CD14-positive monocyte (primary cell): ENCODE data around the gene OR2C1. TPM values are rescaled to one million over a fixed set of nuclear protein-coding genes. Genes with fewer than 3 reads are reported as not detected.

ENCODE experiments used
- DNase-seq, 3 donors: peaks; one replicate each; pipeline ENCODE4 v3.0.0-alpha.2; 2011 to 2022
- H2AFZ ChIP-seq: 2 replicates; pipeline ENCODE4 v1.6.0; 2012; ENCODE audit warnings: mild to moderate bottlenecking, low read depth, low read length, inconsistent platforms; ENCODE audit not compliant: insufficient read depth, poor library complexity, severe bottlenecking
- H3K27ac ChIP-seq, 2 donors: 1 replicate in 1 of 2; 2 replicates in 1 of 2; pipeline ENCODE4 v1.5.1; 2012 to 2013; ENCODE audit warnings: low read length in 2 of 2, control low read depth in 1 of 2, inconsistent platforms in 1 of 2, low read depth in 1 of 2, mild to moderate bottlenecking in 1 of 2
- H3K27me3 ChIP-seq, 2 donors: one replicate each; pipeline versions ENCODE4 v1.6.0 to v1.6.1; 2011 to 2013; ENCODE audit warnings: low read length in 2 of 2; ENCODE audit not compliant: control insufficient read depth in 2 of 2, insufficient read depth in 2 of 2
- H3K36me3 ChIP-seq, 2 donors: replicated peaks in 1 of 2; 1 replicate in 1 of 2; 2 replicates in 1 of 2; pipeline versions ENCODE4 v1.5.1 to v1.6.1; 2012 to 2013; ENCODE audit warnings: low read length in 2 of 2, control low read depth in 1 of 2, inconsistent platforms in 1 of 2, mild to moderate bottlenecking in 1 of 2; ENCODE audit not compliant: insufficient read depth in 2 of 2, control insufficient read depth in 1 of 2
- H3K4me1 ChIP-seq, 2 donors: 1 replicate in 1 of 2; 2 replicates in 1 of 2; pipeline versions ENCODE4 v1.5.1 to v1.6.1; 2012 to 2013; ENCODE audit warnings: low read length in 2 of 2, control low read depth in 1 of 2, inconsistent platforms in 1 of 2, mild to moderate bottlenecking in 1 of 2, moderate library complexity in 1 of 2; ENCODE audit not compliant: insufficient read depth in 2 of 2, control insufficient read depth in 1 of 2
- H3K4me2 ChIP-seq: replicated peaks from 2 replicates; pipeline ENCODE3; 2012; ENCODE audit warnings: low read length, moderate library complexity, mild to moderate bottlenecking; ENCODE audit not compliant: poor library complexity, severe bottlenecking; ENCODE audit errors: extremely low read depth
- H3K4me3 ChIP-seq, 3 experiments: fragments of 200-600 bp in 1 of 3; sonication (generic) in 1 of 3; replicated peaks in 1 of 3; 1 replicate in 2 of 3; 2 replicates in 1 of 3; pipeline ENCODE4 v1.5.1; 2011 to 2013; ENCODE audit warnings: low read length in 3 of 3, mild to moderate bottlenecking in 3 of 3, control low read depth in 2 of 3, low read depth in 2 of 3, inconsistent platforms in 1 of 3, moderate library complexity in 1 of 3
- H3K79me2 ChIP-seq: 2 replicates; pipeline ENCODE4 v1.6.0; 2012; ENCODE audit warnings: mild to moderate bottlenecking, control low read depth, inconsistent platforms, low read length, moderate library complexity; ENCODE audit not compliant: insufficient read depth
- H3K9ac ChIP-seq: 2 replicates; pipeline ENCODE4 v1.6.0; 2017; ENCODE audit warnings: low read length, mild to moderate bottlenecking; ENCODE audit not compliant: insufficient read depth, poor library complexity, severe bottlenecking
- H3K9me3 ChIP-seq, 2 donors: replicated peaks in 1 of 2; 1 replicate in 1 of 2; 2 replicates in 1 of 2; pipeline versions ENCODE4 v1.5.1 to v1.6.1; 2012 to 2013; ENCODE audit warnings: low read length in 2 of 2, control low read depth in 1 of 2; ENCODE audit not compliant: control insufficient read depth in 1 of 2, insufficient read depth in 1 of 2
- H4K20me1 ChIP-seq: 2 replicates; pipeline ENCODE4 v1.6.0; 2012; ENCODE audit warnings: mild to moderate bottlenecking, low read length, control low read depth, moderate library complexity; ENCODE audit not compliant: insufficient read depth
- H3K27ac Mint-ChIP-seq, 7 donors: one replicate each; pipeline ENCODE4 v1.8.0; 2020; ENCODE audit warnings: mild to moderate bottlenecking in 7 of 7, mixed read lengths in 7 of 7, moderate library complexity in 6 of 7, inconsistent platforms in 2 of 7
- H3K27me3 Mint-ChIP-seq, 3 donors: one replicate each; pipeline ENCODE4 v1.8.0; 2021 to 2022; ENCODE audit warnings: low read depth in 3 of 3, mild to moderate bottlenecking in 3 of 3, mixed read lengths in 3 of 3, moderate library complexity in 3 of 3, inconsistent platforms in 1 of 3
- H3K36me3 Mint-ChIP-seq, 2 donors: one replicate each; pipeline ENCODE4 v1.8.0; 2020; ENCODE audit warnings: mixed read lengths in 2 of 2, inconsistent platforms in 1 of 2, mild to moderate bottlenecking in 1 of 2
- H3K4me1 Mint-ChIP-seq: one replicate; pipeline ENCODE4 v1.8.0; 2020; ENCODE audit warnings: mild to moderate bottlenecking, mixed read lengths
- H3K4me3 Mint-ChIP-seq, 2 donors: one replicate each; pipeline ENCODE4 v1.8.0; 2020; ENCODE audit warnings: mild to moderate bottlenecking in 2 of 2, mixed read lengths in 2 of 2, moderate library complexity in 1 of 2
- H3K9me3 Mint-ChIP-seq, 7 donors: one replicate each; pipeline ENCODE4 v1.8.0; 2020 to 2022; ENCODE audit warnings: mixed read lengths in 7 of 7, mild to moderate bottlenecking in 6 of 7, moderate library complexity in 6 of 7, inconsistent platforms in 2 of 7
- WGBS: methylation state at CpG from one replicate; pipeline ENCODE4 v1.1.5; 2013; ENCODE audit warnings: missing lambda C conversion rate; ENCODE audit not compliant: insufficient coverage; 5-methylcytosine and 5-hydroxymethylcytosine counted together
- intact Hi-C, 2 donors: fragments of 100-400 bp; cut with micrococcal nuclease; formaldehyde crosslinking; loops; one replicate each; pipeline versions ENCODE4 v1.15.0 to v1.15.1; 2023
- polyA plus RNA-seq, 3 donors: library from polyadenylated mRNA; depleted of rRNA in 1 of 3; unstranded in 2 of 3; stranded (reverse) in 1 of 3; fragments of 300-500 nt in 2 of 3; fragments of >200 nt in 1 of 3; fragmentation: Illumina TruSeq in 2 of 3; gene quantifications; 1 replicate in 2 of 3; 2 replicates in 1 of 3; pipeline ENCODE4 v1.2.3, GENCODE V29; 2012 to 2021
- TF ChIP-seq, protein P1 (sequence below): fragments of 200-600 bp; IDR thresholded peaks from one replicate; pipeline ENCODE4 v1.8.0; 2022; ENCODE audit warnings: antibody characterized with exemption, mild to moderate bottlenecking

OR2C1 gene
- polyA plus RNA-seq, 3 donors: 0.12 TPM; not detected in 2

DNA sequence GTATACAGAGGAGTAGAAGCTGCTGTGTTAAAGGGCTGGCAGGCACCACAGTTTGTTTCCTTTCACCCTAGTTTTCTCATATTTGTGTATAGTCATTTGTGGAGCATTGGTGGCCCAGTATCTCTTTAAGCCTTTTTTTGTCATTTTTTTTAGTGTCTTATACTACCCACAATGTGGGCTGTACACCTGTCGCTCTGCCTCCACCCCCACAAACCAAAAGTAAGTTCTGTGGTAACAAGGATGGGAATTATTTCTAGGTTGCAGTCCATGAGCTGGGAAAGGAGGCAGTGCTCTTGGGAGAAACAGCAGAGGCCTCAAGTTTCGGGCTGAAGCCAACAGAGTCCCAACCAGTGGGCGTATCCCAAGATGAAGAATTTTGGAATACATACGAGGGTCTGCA, 44.2 kb upstream of the OR2C1 start:
- Histone ChIP-seq H3K27ac (no peak overlapping the region), H3K9ac (no peak overlapping the region), H3K4me2 (no peak overlapping the region), H3K4me1 (peaks cover 0 to under 1% of the 10 kb centered on the region in 2 donors), H2AFZ (no peak overlapping the region), H3K36me3 (peaks cover 7 to 60% of the 10 kb centered on the region in 2 donors), H3K79me2 (peaks cover 14% of the 10 kb centered on the region), H4K20me1 (no peaks in the 10 kb centered on the region), H3K27me3 (no peaks in the 10 kb centered on the region), H3K4me3 (no peak overlapping the region), H3K9me3 (peaks cover 80 to 100% of the 10 kb centered on the region in 2 donors)
- no peak overlapping the region for H3K4me3 Mint-ChIP-seq
- peaks cover 40 to 60% of the 10 kb centered on the region in 2 donors for H3K36me3 Mint-ChIP-seq
- no peak overlapping the region for H3K27ac Mint-ChIP-seq
- H3K27me3 Mint-ChIP-seq: peaks cover 0 to 2% (median 1%) of the 10 kb centered on the region in 3 donors
- WGBS: 100% methylated on average over 2 of the region's 4 CpGs
- H3K9me3 Mint-ChIP-seq: peaks cover 67 to 99% (median 97%) of the 10 kb centered on the region in 7 donors
- intact Hi-C loops: loop anchor here in 1 of 2 donors (10.0 kb wide), 1 partner anchor 63 kb away; no protein-coding TSS in a partner anchor
- H3K4me1 Mint-ChIP-seq: no peaks in the 10 kb centered on the region
- DNase-seq: no peak
- TF ChIP-seq, protein P1, sequence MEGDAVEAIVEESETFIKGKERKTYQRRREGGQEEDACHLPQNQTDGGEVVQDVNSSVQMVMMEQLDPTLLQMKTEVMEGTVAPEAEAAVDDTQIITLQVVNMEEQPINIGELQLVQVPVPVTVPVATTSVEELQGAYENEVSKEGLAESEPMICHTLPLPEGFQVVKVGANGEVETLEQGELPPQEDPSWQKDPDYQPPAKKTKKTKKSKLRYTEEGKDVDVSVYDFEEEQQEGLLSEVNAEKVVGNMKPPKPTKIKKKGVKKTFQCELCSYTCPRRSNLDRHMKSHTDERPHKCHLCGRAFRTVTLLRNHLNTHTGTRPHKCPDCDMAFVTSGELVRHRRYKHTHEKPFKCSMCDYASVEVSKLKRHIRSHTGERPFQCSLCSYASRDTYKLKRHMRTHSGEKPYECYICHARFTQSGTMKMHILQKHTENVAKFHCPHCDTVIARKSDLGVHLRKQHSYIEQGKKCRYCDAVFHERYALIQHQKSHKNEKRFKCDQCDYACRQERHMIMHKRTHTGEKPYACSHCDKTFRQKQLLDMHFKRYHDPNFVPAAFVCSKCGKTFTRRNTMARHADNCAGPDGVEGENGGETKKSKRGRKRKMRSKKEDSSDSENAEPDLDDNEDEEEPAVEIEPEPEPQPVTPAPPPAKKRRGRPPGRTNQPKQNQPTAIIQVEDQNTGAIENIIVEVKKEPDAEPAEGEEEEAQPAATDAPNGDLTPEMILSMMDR: no peak

DNA sequence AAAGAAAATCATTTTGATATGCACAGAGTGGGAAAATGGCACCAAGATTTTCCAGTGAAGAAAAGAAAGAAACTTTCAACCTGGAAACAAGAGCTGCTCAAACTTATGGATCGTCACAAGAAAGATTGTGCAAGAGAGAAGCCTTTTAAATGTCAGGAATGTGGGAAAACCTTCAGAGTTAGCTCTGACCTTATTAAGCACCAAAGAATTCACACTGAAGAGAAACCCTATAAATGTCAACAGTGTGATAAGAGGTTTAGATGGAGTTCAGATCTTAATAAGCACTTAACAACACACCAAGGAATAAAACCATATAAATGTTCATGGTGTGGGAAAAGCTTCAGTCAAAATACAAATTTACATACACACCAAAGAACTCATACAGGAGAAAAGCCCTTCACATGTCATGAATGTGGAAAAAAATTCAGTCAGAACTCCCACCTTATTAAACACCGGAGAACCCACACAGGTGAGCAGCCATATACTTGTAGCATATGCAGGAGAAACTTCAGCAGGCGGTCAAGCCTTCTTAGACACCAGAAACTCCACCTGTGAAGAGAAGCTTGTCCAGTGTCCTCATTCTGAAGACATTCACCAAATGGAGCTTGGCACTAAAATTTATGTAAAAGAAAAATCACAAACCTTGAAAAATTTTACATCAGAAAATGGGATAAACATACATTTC, 38.2 kb upstream of the OR2C1 start:
- Histone ChIP-seq H3K9ac (no peak overlapping the region), H3K9me3 (peaks cover 75 to 100% of the 10 kb centered on the region in 2 donors), H4K20me1 (no peaks in the 10 kb centered on the region), H3K79me2 (no peaks in the 10 kb centered on the region), H3K27ac (no peak overlapping the region), H3K36me3 (peaks cover 7 to 49% of the 10 kb centered on the region in 2 donors), H3K4me1 (no peaks in the 10 kb centered on the region), H3K4me2 (no peak overlapping the region), H2AFZ (no peak overlapping the region), H3K4me3 (peak overlapping the region in 1 of 3 experiments; percentile 45), H3K27me3 (no peaks in the 10 kb centered on the region)
- no peaks in the 10 kb centered on the region for H3K4me1 Mint-ChIP-seq
- H3K4me3 Mint-ChIP-seq: no peak overlapping the region
- peaks cover 0 to 2% (median 0%) of the 10 kb centered on the region in 3 donors for H3K27me3 Mint-ChIP-seq
- peaks cover 79 to 98% (median 96%) of the 10 kb centered on the region in 7 donors for H3K9me3 Mint-ChIP-seq
- TF ChIP-seq, protein P1: no peak
- WGBS: 100% methylated on average over 1 of the region's 3 CpGs
- intact Hi-C loops: loop anchor here (5.0 to 10.0 kb wide), 3 partner anchors 40 to 60 kb away; no protein-coding TSS in a partner anchor
- H3K27ac Mint-ChIP-seq: no peak overlapping the region
- peaks cover 37 to 49% of the 10 kb centered on the region in 2 donors for H3K36me3 Mint-ChIP-seq
- no peak for DNase-seq
